Spleen (tissue), 11 donors: ENCODE data around the gene PPM1H. TPM values are rescaled to one million over a fixed set of nuclear protein-coding genes. Genes with fewer than 3 reads are reported as not detected.

ENCODE experiments used
- DNase-seq: peaks from one replicate; pipeline ENCODE4 v3.0.0-alpha.2; 2020
- H3K27ac ChIP-seq, 8 donors: fragments of 200-600 bp; sonication (generic) in 7 of 8; 1 replicate in 4 of 8; 2 replicates in 4 of 8; pipeline versions ENCODE4 v1.5.0 to v1.8.0; 2016 to 2021; ENCODE audit warnings: inconsistent platforms in 4 of 8, mild to moderate bottlenecking in 4 of 8, moderate library complexity in 1 of 8
- H3K27me3 ChIP-seq, 7 donors: fragments of 200-600 bp; sonication (generic) in 6 of 7; replicated peaks in 1 of 7; 1 replicate in 4 of 7; 2 replicates in 3 of 7; pipeline versions ENCODE4 v1.5.0 to v1.8.0; 2016 to 2021; ENCODE audit warnings: inconsistent platforms in 3 of 7, mild to moderate bottlenecking in 1 of 7
- H3K36me3 ChIP-seq, 6 donors: fragments of 200-600 bp; sonication (generic) in 5 of 6; 1 replicate in 4 of 6; 2 replicates in 2 of 6; pipeline versions ENCODE4 v1.5.0 to v1.8.0; 2016 to 2021; ENCODE audit warnings: inconsistent platforms in 2 of 6
- H3K4me1 ChIP-seq, 6 donors: fragments of 200-600 bp; sonication (generic) in 5 of 6; 1 replicate in 3 of 6; 2 replicates in 3 of 6; pipeline versions ENCODE4 v1.5.0 to v1.8.0; 2016 to 2021; ENCODE audit warnings: inconsistent platforms in 3 of 6
- H3K4me3 ChIP-seq, 8 donors: fragments of 200-600 bp; sonication (generic) in 7 of 8; 1 replicate in 4 of 8; 2 replicates in 4 of 8; pipeline versions ENCODE4 v1.5.0 to v1.8.0; 2016 to 2021; ENCODE audit warnings: inconsistent platforms in 4 of 8, mild to moderate bottlenecking in 4 of 8, moderate library complexity in 2 of 8
- H3K9me3 ChIP-seq, 8 donors: fragments of 200-600 bp; sonication (generic) in 7 of 8; 1 replicate in 4 of 8; 2 replicates in 4 of 8; pipeline versions ENCODE4 v1.5.0 to v1.8.0; 2016 to 2021; ENCODE audit warnings: inconsistent platforms in 4 of 8
- POLR2A ChIP-seq, 3 donors: fragments of 450-650 bp; IDR thresholded peaks; one replicate each; pipeline ENCODE4 v1.5.1; 2017; ENCODE audit warnings: antibody characterized with exemption in 3 of 3, mild to moderate bottlenecking in 1 of 3
- POLR2AphosphoS5 ChIP-seq, 3 donors: sonication (generic); formaldehyde crosslinking; IDR thresholded peaks; one replicate each; pipeline ENCODE4 v1.5.1; 2017; ENCODE audit warnings: antibody characterized with exemption in 3 of 3
- WGBS, 5 donors: extraction: QIAGEN DNeasy Blood & Tissue Kit in 3 of 5; methylation state at CpG; one replicate each; pipeline versions ENCODE4 v1.1.5 to v1.1.7; 2013 to 2018; 5-methylcytosine and 5-hydroxymethylcytosine counted together
- intact Hi-C: fragments of 100-400 bp; cut with DNase I; formaldehyde crosslinking; loops from one replicate; pipeline ENCODE4 v1.15.0; 2023; ENCODE audit warnings: low total_unique reads
- polyA plus RNA-seq, 3 donors: library from polyadenylated mRNA; stranded (reverse); fragments of 200-250 nt; gene quantifications; one replicate each; pipeline ENCODE4 v1.2.1, GENCODE V29; 2013
- total RNA-seq, 7 donors: library from RNA; depleted of rRNA in 3 of 7; stranded (reverse); fragments of >200 nt in 3 of 7; fragmentation: NEBNext Ultra II Directional in 4 of 7; extraction: Animal tissue kit (Norgen Biotek cat#: 25700) in 4 of 7; gene quantifications; one replicate each; pipeline versions ENCODE4 v1.1.0 to v1.2.1, GENCODE V29; 2016 to 2021
- TF ChIP-seq, protein P1 (sequence below), 11 experiments: fragments of 200-600 bp in 7 of 11; fragments of 450-650 bp in 4 of 11; sonication (generic) in 4 of 11; IDR thresholded peaks in 8 of 11; conservative IDR thresholded peaks in 3 of 11; 1 replicate in 7 of 11; 2 replicates in 4 of 11; pipeline versions ENCODE4 v1.4.0 to v1.8.0; 2016 to 2021; ENCODE audit warnings: antibody characterized with exemption in 11 of 11, inconsistent platforms in 4 of 11, mild to moderate bottlenecking in 1 of 11
- donor health status: healthy with polysubstance abuse.
- donor health status: DM: no; HTN: no; CAD: no; lungs with moderate emphysema.
- donor health status: DM: no; HTN: no; CAD: no.
- donor health status: Bipolar disorder and iron deficiency.
- donor health status: healthy.
- donor health status: DM: no; HTN: no; CAD: no.
- donor health status: DM: yes; HTN: yes; CAD: no.

The PPM1H gene
- total and polyA plus RNA-seq, 10 donors, result 0.17 to 3.9 (median 1.9) TPM

DNA sequence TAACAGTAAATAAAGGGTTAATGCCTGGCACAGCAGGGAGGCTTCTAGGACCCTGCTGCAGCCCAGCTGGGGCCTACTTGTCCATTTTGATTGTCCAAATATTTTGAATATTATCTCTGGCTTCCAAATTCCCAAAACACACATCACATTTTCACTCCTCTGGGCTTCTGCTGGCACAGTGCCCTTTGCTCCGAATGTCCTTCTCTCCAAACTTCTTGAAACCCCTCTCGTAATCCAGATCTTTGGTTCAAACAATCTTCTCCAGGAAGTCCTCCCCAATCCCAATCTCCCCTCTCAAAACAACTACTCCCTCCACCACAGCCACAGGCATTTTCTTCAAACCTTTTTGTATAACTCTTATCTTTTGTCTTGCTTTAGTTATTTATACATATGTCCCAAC lies 225.6 kb downstream of the PPM1H start:
- Histone ChIP-seq H3K4me1 (peaks cover 0 to 12% (median 0%) of the 10 kb centered on the region in 6 donors), H3K4me3 (no peak overlapping the region), H3K9me3 (no peaks in the 10 kb centered on the region), H3K27ac (no peak overlapping the region), H3K27me3 (no peaks in the 10 kb centered on the region), H3K36me3 (no peaks in the 10 kb centered on the region)
- intact Hi-C loops, result no loop called here
- TF ChIP-seq, protein P1, sequence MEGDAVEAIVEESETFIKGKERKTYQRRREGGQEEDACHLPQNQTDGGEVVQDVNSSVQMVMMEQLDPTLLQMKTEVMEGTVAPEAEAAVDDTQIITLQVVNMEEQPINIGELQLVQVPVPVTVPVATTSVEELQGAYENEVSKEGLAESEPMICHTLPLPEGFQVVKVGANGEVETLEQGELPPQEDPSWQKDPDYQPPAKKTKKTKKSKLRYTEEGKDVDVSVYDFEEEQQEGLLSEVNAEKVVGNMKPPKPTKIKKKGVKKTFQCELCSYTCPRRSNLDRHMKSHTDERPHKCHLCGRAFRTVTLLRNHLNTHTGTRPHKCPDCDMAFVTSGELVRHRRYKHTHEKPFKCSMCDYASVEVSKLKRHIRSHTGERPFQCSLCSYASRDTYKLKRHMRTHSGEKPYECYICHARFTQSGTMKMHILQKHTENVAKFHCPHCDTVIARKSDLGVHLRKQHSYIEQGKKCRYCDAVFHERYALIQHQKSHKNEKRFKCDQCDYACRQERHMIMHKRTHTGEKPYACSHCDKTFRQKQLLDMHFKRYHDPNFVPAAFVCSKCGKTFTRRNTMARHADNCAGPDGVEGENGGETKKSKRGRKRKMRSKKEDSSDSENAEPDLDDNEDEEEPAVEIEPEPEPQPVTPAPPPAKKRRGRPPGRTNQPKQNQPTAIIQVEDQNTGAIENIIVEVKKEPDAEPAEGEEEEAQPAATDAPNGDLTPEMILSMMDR (IDR thresholded peaks at IDR 0.05 in 8 of 11, conservative IDR thresholded peaks at IDR 0.05 in 3 of 11), result no peak
- TF ChIP-seq POLR2A (IDR thresholded peaks at IDR 0.05), result no peak
- TF ChIP-seq POLR2AphosphoS5 (IDR thresholded peaks at IDR 0.05), result no peak
- no peak for DNase-seq
- 53 to 78% (median 74%) methylated on average over 2 of the region's 2 CpGs for WGBS, 5 donors

DNA sequence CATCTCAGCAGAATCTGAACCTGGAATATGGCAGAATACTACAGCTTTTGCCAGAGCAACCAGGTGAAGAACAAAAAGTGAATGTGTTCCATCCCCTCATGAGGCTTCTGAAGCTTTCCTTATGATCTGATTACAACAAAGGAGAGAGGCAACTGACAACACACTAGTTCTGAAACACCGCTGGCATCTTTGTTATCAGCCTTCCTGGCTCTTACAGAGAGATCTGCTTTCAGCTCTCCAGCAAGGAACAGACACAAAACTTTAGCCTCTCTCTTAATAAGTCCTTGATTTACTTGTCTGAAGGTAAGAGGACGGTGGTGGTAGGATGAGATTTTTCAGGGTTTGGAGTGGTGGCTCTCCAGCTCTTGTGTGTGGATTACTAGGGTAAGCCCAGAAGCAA lies 227.0 kb downstream of the PPM1H start:
- 85 to 100% (median 94%) methylated on average over 2 of the region's 2 CpGs for WGBS, 5 donors
- Histone ChIP-seq H3K4me1 (peaks cover 0 to 12% (median 4%) of the 10 kb centered on the region in 6 donors), H3K4me3 (no peak overlapping the region), H3K9me3 (no peaks in the 10 kb centered on the region), H3K27me3 (no peaks in the 10 kb centered on the region), H3K27ac (no peak overlapping the region), H3K36me3 (no peaks in the 10 kb centered on the region)
- TF ChIP-seq, protein P1 (IDR thresholded peaks at IDR 0.05 in 8 of 11, conservative IDR thresholded peaks at IDR 0.05 in 3 of 11), result no peak
- TF ChIP-seq POLR2A (IDR thresholded peaks at IDR 0.05), result no peak
- no peak for TF ChIP-seq POLR2AphosphoS5 (IDR thresholded peaks at IDR 0.05)
- DNase-seq, result no peak
- intact Hi-C loops, result no loop called here

DNA sequence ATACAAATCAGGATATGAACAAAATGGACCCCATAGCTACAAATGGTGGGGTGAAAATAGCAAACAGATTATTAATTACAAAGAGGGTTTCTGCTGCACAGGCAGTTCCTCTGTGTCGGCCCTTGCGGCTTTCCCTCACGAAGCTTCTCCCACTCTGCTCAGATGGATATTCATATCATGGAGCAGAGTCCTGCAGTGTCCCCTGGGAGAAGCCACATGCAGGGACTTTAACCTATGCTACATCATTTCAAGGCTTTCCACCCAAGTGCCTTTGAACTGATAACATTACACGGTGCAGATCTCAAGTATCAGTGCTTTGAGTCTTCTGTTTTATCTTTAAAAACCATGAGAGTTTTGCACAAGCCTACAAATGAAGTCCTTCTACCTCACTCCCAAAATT lies 229.1 kb downstream of the PPM1H start:
- Histone ChIP-seq H3K27ac (no peak overlapping the region), H3K36me3 (no peaks in the 10 kb centered on the region)

DNA sequence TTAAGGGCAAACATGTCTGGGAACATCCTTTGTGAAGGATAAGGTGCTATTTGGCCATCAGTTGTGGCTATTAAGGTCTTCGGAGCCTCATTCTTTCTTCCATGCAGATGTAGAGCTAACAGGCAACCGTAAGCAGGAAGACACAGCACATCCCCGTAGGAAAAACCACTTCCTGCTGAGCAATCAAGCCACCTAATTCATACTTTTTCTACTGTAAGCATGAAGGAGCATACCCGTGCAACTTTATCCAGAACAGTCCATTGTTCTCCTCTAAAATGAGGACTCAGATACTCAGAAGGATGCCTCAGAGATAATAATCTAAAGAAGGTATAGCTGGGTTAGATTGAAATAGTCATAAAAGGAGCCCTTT lies 232.0 kb downstream of the PPM1H start:
- Histone ChIP-seq H3K4me3 (no peak overlapping the region), H3K4me1 (peaks cover 0 to 20% (median 11%) of the 10 kb centered on the region in 6 donors), H3K9me3 (no peaks in the 10 kb centered on the region), H3K36me3 (no peaks in the 10 kb centered on the region), H3K27me3 (no peaks in the 10 kb centered on the region), H3K27ac (peak overlapping the region in 4 of 8 donors; percentile 22 to 33 (median 27))
- no peak for DNase-seq
- 12 to 24% (median 21%) methylated on average over 4 of the region's 4 CpGs for WGBS, 5 donors
- TF ChIP-seq POLR2AphosphoS5 (IDR thresholded peaks at IDR 0.05) (no peak), POLR2A (IDR thresholded peaks at IDR 0.05) (no peak)
- TF ChIP-seq, protein P1 (IDR thresholded peaks at IDR 0.05 in 8 of 11, conservative IDR thresholded peaks at IDR 0.05 in 3 of 11), result no peak
- intact Hi-C loops, result no loop called here

More for the DNA sequence above, 229.1 kb downstream of the PPM1H start:
- Histone ChIP-seq H3K4me3 (no peak overlapping the region), H3K4me1 (peaks cover 0 to 20% (median 10%) of the 10 kb centered on the region in 6 donors), H3K27me3 (no peaks in the 10 kb centered on the region), H3K9me3 (no peaks in the 10 kb centered on the region)
- intact Hi-C loops, result no loop called here
- 80 to 93% (median 91%) methylated on average over 4 of the region's 4 CpGs for WGBS, 5 donors
- TF ChIP-seq, protein P1 (IDR thresholded peaks at IDR 0.05 in 8 of 11, conservative IDR thresholded peaks at IDR 0.05 in 3 of 11), result no peak
- TF ChIP-seq POLR2A (IDR thresholded peaks at IDR 0.05), result no peak
- no peak for TF ChIP-seq POLR2AphosphoS5 (IDR thresholded peaks at IDR 0.05)
- DNase-seq, result no peak
